Fibroblast of villous mesenchyme (primary cell): ENCODE data around the gene INPP4B. TPM values are rescaled to one million over a fixed set of nuclear protein-coding genes. Genes with fewer than 3 reads are reported as not detected.
A peak's percentile ranks its signal among the peaks of the same experiment; 100 is the strongest.

Experiments
- DNase-seq: peaks from one replicate; pipeline ENCODE4 v3.0.0-alpha.2; 2010; ENCODE audit warnings: low read depth
- H3K4me3 ChIP-seq: 2 replicates; pipeline ENCODE4 v1.5.1; 2011; ENCODE audit warnings: low read depth, mild to moderate bottlenecking, low read length
- total RNA-seq: library from RNA; depleted of rRNA; stranded (reverse); fragments of >200 nt; gene quantifications from 2 replicates; pipeline ENCODE4 v1.2.3, GENCODE V29; 2012
- TF ChIP-seq, protein P1 (sequence below): IDR thresholded peaks from 2 replicates; pipeline ENCODE4 v1.5.1; 2012; ENCODE audit warnings: low read depth, mild to moderate bottlenecking, low read length; ENCODE audit not compliant: insufficient read depth

INPP4B gene
- total RNA-seq, 1 donor: 64.3 TPM

DNA sequence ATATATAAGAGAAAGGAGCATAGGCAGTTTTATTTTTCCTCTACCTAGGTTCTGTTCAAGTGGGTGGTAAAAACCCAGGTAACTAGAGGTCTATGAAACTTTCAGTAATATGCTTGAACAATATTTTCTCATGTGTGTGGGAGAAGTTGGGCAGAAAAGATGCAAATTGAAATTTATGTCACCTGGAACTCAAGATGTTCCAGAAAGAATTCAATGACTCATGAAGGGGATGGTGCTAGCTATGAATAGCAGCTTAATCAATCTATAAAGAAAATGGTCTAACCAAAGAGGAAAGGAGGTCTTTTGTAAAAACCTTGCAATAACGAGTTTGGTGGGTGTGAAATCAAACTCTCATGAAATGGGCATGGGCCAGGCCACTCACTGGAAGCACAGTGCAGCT, 263.8 kb downstream of the INPP4B start:
- DNase-seq: no peak
- TF ChIP-seq, protein P1, sequence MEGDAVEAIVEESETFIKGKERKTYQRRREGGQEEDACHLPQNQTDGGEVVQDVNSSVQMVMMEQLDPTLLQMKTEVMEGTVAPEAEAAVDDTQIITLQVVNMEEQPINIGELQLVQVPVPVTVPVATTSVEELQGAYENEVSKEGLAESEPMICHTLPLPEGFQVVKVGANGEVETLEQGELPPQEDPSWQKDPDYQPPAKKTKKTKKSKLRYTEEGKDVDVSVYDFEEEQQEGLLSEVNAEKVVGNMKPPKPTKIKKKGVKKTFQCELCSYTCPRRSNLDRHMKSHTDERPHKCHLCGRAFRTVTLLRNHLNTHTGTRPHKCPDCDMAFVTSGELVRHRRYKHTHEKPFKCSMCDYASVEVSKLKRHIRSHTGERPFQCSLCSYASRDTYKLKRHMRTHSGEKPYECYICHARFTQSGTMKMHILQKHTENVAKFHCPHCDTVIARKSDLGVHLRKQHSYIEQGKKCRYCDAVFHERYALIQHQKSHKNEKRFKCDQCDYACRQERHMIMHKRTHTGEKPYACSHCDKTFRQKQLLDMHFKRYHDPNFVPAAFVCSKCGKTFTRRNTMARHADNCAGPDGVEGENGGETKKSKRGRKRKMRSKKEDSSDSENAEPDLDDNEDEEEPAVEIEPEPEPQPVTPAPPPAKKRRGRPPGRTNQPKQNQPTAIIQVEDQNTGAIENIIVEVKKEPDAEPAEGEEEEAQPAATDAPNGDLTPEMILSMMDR: no peak
- H3K4me3 ChIP-seq: no peak overlapping the region

- no peak overlapping the region for H3K4me3 ChIP-seq
- DNase-seq: no peak
- TF ChIP-seq, protein P1: no peak
Measured at GRCh38 chr4:142581881-142582280, 264.2 kb downstream of the INPP4B start.

DNA sequence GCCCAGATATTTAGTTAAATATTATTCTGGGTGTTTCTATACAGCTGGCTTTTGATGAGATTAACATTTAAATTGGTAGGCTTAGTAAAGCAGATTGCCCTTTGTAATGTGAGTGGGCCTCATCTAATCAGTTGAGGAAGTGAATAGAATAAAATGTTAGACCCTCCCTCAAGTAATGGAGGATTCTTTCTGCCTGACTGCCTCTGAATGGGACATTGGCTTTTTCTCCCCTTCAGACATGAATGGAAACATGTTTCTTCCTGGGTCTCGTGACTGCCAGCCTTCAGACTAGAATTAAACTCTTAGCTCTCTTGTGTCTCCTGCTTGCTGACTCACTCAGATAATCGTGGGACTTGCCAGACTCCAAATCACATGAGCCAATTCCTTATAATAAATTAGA, 266.7 kb downstream of the INPP4B start:
- TF ChIP-seq, protein P1: no peak
- H3K4me3 ChIP-seq: no peak overlapping the region
- no peak for DNase-seq

GRCh38 chr4:142574306-142574705, 271.8 kb downstream of the INPP4B start:
- H3K4me3 ChIP-seq: no peak overlapping the region
- TF ChIP-seq, protein P1: no peak
- DNase-seq: no peak

DNA sequence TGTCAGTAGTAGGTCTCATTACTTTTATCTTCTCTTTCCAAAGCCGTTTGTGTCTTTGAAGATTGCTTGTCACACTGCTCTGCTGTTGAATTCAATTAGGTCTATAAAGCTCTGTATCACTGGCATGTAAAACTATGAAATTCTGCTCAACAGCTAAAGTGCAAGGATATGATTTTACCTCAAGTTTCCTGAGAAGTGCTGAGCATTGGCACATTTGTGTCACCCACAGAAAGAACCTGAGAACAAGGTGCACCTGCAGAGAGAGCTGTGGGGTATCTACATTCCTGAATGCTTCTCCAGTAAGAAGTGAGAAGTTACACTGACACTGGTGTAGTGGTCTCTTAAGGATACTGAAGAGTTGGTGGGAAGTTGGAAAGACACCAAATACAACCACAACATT, 274.0 kb downstream of the INPP4B start:
- no peak for DNase-seq
- H3K4me3 ChIP-seq: no peak overlapping the region
- TF ChIP-seq, protein P1: no peak

- TF ChIP-seq, protein P1: no peak
- DNase-seq: peak; percentile 41
- H3K4me3 ChIP-seq: no peak overlapping the region
Measured at GRCh38 chr4:142567620-142568451, 278.3 kb downstream of the INPP4B start.
